SK-N-SH (cell line): ENCODE data around the gene SLC39A9. TPM values are rescaled to one million over a fixed set of nuclear protein-coding genes. Genes with fewer than 3 reads are reported as not detected.

Experiments used
- CTCF ChIA-PET: fragments of 300-600, 350-600 bp; formaldehyde crosslinking; extraction: SDS; loops from one replicate; lab custom pipeline; 2021; lab: Yijun Ruan, JAX
- POLR2A ChIA-PET: fragments of 350-600 bp; sonication (Branson Sonifier 250); formaldehyde crosslinking; extraction: SDS; loops from one replicate; lab custom pipeline; 2020; ENCODE audit warnings: antibody characterized with exemption, inconsistent platforms; lab: Yijun Ruan, JAX
- DNase-seq: peaks from one replicate; pipeline ENCODE4 v3.0.0; 2012
- H2AFZ ChIP-seq: fragments of 200-600 bp; sonication (generic); 2 replicates; pipeline ENCODE4 v1.8.1; 2016; ENCODE audit warnings: antibody characterized with exemption, mild to moderate bottlenecking, low read depth
- H3F3A ChIP-seq: fragments of 200-600 bp; sonication (generic); replicated peaks from 2 replicates; pipeline ENCODE3; 2016; ENCODE audit warnings: antibody characterized with exemption, mild to moderate bottlenecking; ENCODE audit not compliant: insufficient read depth
- H3K27ac ChIP-seq, 2 experiments: fragments of 200-500 bp in 1 of 2; fragments of 200-600 bp in 1 of 2; sonication (Bioruptor generic) in 1 of 2; sonication (generic), shearing (Covaris generic) in 1 of 2; 2 replicates each; pipeline versions ENCODE4 v1.5.1 to v1.6.1; 2014 to 2016; ENCODE audit warnings: low read depth in 2 of 2, inconsistent platforms in 1 of 2, low read length in 1 of 2, mild to moderate bottlenecking in 1 of 2, mixed read lengths in 1 of 2
- H3K27me3 ChIP-seq: fragments of 200-600 bp; sonication (generic), shearing (Covaris generic); 2 replicates; pipeline ENCODE4 v1.6.1; 2016; ENCODE audit warnings: mixed run types; ENCODE audit not compliant: insufficient read depth
- H3K36me3 ChIP-seq, 2 experiments: fragments of 200-500 bp in 1 of 2; fragments of 200-600 bp in 1 of 2; sonication (Bioruptor generic) in 1 of 2; sonication (generic) in 1 of 2; replicated peaks in 1 of 2; 2 replicates each; pipeline versions ENCODE3 to v1.5.1; 2014 to 2016; ENCODE audit warnings: low read length in 1 of 2, mild to moderate bottlenecking in 1 of 2; ENCODE audit not compliant: insufficient read depth in 2 of 2, control insufficient read depth in 1 of 2
- H3K4me1 ChIP-seq, 2 experiments: fragments of 200-500 bp in 1 of 2; fragments of 200-600 bp in 1 of 2; sonication (Bioruptor generic) in 1 of 2; sonication (generic), shearing (Covaris generic) in 1 of 2; 2 replicates each; pipeline versions ENCODE4 v1.5.1 to v1.6.1; 2014 to 2016; ENCODE audit warnings: low read depth in 1 of 2, low read length in 1 of 2, mixed run types in 1 of 2; ENCODE audit not compliant: insufficient read depth in 2 of 2, control insufficient read depth in 1 of 2
- H3K4me2 ChIP-seq: fragments of 200-600 bp; sonication (generic), shearing (Covaris generic); 2 replicates; pipeline ENCODE4 v1.6.1; 2017; ENCODE audit warnings: mixed run types
- H3K4me3 ChIP-seq, 2 experiments: fragments of 200-500 bp in 1 of 2; fragments of 200-600 bp in 1 of 2; sonication (Bioruptor generic) in 1 of 2; sonication (generic), shearing (Covaris generic) in 1 of 2; 2 replicates each; pipeline versions ENCODE4 v1.5.1 to v1.8.1; 2014 to 2016; ENCODE audit warnings: low read depth in 2 of 2, inconsistent platforms in 1 of 2, low read length in 1 of 2, mild to moderate bottlenecking in 1 of 2, mixed read lengths in 1 of 2, moderate library complexity in 1 of 2
- H3K79me2 ChIP-seq: fragments of 200-600 bp; sonication (generic); 2 replicates; pipeline ENCODE4 v1.8.1; 2017; ENCODE audit warnings: mild to moderate bottlenecking; ENCODE audit not compliant: insufficient read depth
- H3K9ac ChIP-seq: fragments of 200-600 bp; sonication (generic); 2 replicates; pipeline ENCODE4 v1.6.1; 2017; ENCODE audit warnings: mixed run types
- H3K9me2 ChIP-seq: fragments of 200-600 bp; sonication (generic); 2 replicates; pipeline ENCODE4 v1.6.1; 2017; ENCODE audit warnings: mixed run types
- H3K9me3 ChIP-seq: fragments of 200-600 bp; sonication (generic); 2 replicates; pipeline ENCODE4 v1.6.1; 2017; ENCODE audit warnings: mixed run types, mild to moderate bottlenecking, moderate library complexity
- H4K20me1 ChIP-seq: fragments of 200-600 bp; sonication (generic); 2 replicates; pipeline ENCODE4 v1.6.1; 2017; ENCODE audit warnings: mild to moderate bottlenecking, mixed run types; ENCODE audit not compliant: insufficient read depth
- FOXJ3 ChIP-seq: sonication (generic); formaldehyde crosslinking; IDR thresholded peaks from 2 replicates; pipeline ENCODE4 v1.5.1; 2020; ENCODE audit warnings: mild to moderate bottlenecking, missing genetic modification reagents
- IRF3 ChIP-seq: fragments of 150-350 bp; IDR thresholded peaks from 2 replicates; pipeline ENCODE4 v1.6.1; 2016; ENCODE audit warnings: mild to moderate bottlenecking, low read depth, low read length
- NFIC ChIP-seq: IDR thresholded peaks from 2 replicates; pipeline ENCODE4 v1.4.0; 2012; ENCODE audit warnings: borderline replicate concordance
- NRF1 ChIP-seq: IDR thresholded peaks from 2 replicates; pipeline ENCODE4 v1.6.1; 2012; ENCODE audit warnings: low read depth, mild to moderate bottlenecking, low read length
- POLR2AphosphoS5 ChIP-seq: IDR thresholded peaks from 2 replicates; pipeline ENCODE4 v1.6.1; 2012; ENCODE audit warnings: low read depth, low read length
- RCOR1 ChIP-seq: fragments of 150-350 bp; IDR thresholded peaks from 2 replicates; pipeline ENCODE4 v1.6.1; 2017; ENCODE audit warnings: antibody characterized with exemption, low read length
- RXRA ChIP-seq: IDR thresholded peaks from 2 replicates; pipeline ENCODE4 v1.4.0; 2012; ENCODE audit warnings: low read depth, mild to moderate bottlenecking, borderline replicate concordance
- SMC3 ChIP-seq: IDR thresholded peaks from 2 replicates; pipeline ENCODE4 v1.6.1; 2012; ENCODE audit warnings: low read depth, low read length, improper control_type of control experiment
- TAF1 ChIP-seq: IDR thresholded peaks from 2 replicates; pipeline ENCODE4 v1.6.1; 2012; ENCODE audit warnings: low read depth, mild to moderate bottlenecking, low read length, moderate library complexity, borderline replicate concordance
- TCF12 ChIP-seq: IDR thresholded peaks from 2 replicates; pipeline ENCODE4 v1.4.0; 2012
- TEAD4 ChIP-seq: IDR thresholded peaks from 2 replicates; pipeline ENCODE4 v1.4.0; 2012; ENCODE audit warnings: mild to moderate bottlenecking, borderline replicate concordance; ENCODE audit not compliant: insufficient read depth
- USF2 ChIP-seq: fragments of 150-350 bp; IDR thresholded peaks from 2 replicates; pipeline ENCODE4 v1.6.1; 2017; ENCODE audit warnings: antibody characterized with exemption, low read length, low read depth, borderline replicate concordance
- YY1 ChIP-seq: IDR thresholded peaks from 2 replicates; pipeline ENCODE4 v1.4.0; 2012; ENCODE audit warnings: low read depth, mild to moderate bottlenecking
- ZBTB33 ChIP-seq: IDR thresholded peaks from 2 replicates; pipeline ENCODE4 v1.4.0; 2012; ENCODE audit warnings: low read depth, borderline replicate concordance
- polyA plus RNA-seq, 3 experiments: library from polyadenylated mRNA; depleted of rRNA; stranded (reverse); fragments of >200 nt; gene quantifications; 2 replicates each; pipeline ENCODE4 v1.2.3, GENCODE V29; 2012

Gene SLC39A9
- polyA plus RNA-seq, 1 of the 3 experiments (the other 2 are of a cell fraction) = 39.8 TPM

DNA sequence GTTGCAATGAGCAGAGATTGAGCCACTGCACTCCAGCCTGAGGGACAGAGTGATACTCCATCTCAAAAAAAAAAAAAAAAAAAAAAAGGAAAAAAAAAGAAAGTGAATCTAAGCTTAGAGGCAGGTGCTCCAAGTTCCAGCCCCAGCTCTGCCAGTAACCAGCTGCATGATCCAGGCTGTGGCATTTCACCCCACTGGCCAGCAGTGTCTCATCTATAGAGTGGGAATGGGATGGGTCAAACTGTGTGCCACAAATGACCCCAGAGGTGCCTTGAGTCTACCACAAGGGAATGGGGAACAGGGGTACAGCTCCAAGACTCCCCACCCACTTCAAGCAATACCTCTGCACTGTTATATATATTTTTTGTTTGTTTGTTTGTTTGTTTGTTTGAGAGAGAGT is 91.0 kb downstream of the SLC39A9 start:
- no peaks in the 10 kb centered on the region for H3K79me2 ChIP-seq
- POLR2A ChIA-PET = no interaction called here

More for the DNA sequence above, 91.0 kb downstream of the SLC39A9 start:
- Histone ChIP-seq H4K20me1 (no peaks in the 10 kb centered on the region), H3K27ac (no peak overlapping the region), H2AFZ (no peak overlapping the region), H3K9ac (no peak overlapping the region), H3K36me3 (no peaks in the 10 kb centered on the region), H3K9me2 (no peaks in the 10 kb centered on the region), H3K9me3 (no peaks in the 10 kb centered on the region), H3K4me1 (peaks cover 0 to 28% of the 10 kb centered on the region in 2 experiments; a peak in 2 of 4 replicates), H3K4me3 (no peak overlapping the region), H3F3A (no peaks in the 10 kb centered on the region), H3K27me3 (peaks cover 22% of the 10 kb centered on the region), H3K4me2 (no peak overlapping the region)
- TF ChIP-seq IRF3 = no peak
- TF ChIP-seq ZBTB33 = no peak
- no peak for TF ChIP-seq YY1
- no peak for TF ChIP-seq USF2
- TF ChIP-seq POLR2AphosphoS5 = no peak
- TF ChIP-seq NFIC = no peak
- TF ChIP-seq TCF12 = no peak
- TF ChIP-seq NRF1 = no peak
- no peak for TF ChIP-seq RCOR1
- no peak for TF ChIP-seq TAF1
- no peak for TF ChIP-seq SMC3
- TF ChIP-seq FOXJ3 (CRISPR knock-in tag) = no peak
- TF ChIP-seq TEAD4 = no peak
- no peak for TF ChIP-seq RXRA
- no peak for DNase-seq
- CTCF ChIA-PET = interaction anchor here (0.8 to 1.5 kb wide), 4 partner anchors 10 to 30 kb away, joined by 3 to 6 read pairs (median 3); no protein-coding TSS in a partner anchor
